ENCODE data around the gene CCNY.

The CCNY gene

GRCh38 chr10:35426657-35427056 lies 90.3 kb downstream of the CCNY start:
- DNase-seq (ENCODE audit: low spot score) = no peak

GRCh38 chr10:35427543-35427942 lies 91.2 kb downstream of the CCNY start:
- DNase-seq (ENCODE audit: low spot score) = no peak

GRCh38 chr10:35428521-35428920 lies 92.2 kb downstream of the CCNY start:
- DNase-seq (ENCODE audit: low spot score) = no peak

GRCh38 chr10:35432781-35433338 lies 96.6 kb downstream of the CCNY start:
- DNase-seq (ENCODE audit: low spot score) = no peak

- DNase-seq (ENCODE audit: low spot score) = no peak
These were observed 97.6 kb downstream of the CCNY start for GRCh38 chr10:35433851-35434426.

DNA sequence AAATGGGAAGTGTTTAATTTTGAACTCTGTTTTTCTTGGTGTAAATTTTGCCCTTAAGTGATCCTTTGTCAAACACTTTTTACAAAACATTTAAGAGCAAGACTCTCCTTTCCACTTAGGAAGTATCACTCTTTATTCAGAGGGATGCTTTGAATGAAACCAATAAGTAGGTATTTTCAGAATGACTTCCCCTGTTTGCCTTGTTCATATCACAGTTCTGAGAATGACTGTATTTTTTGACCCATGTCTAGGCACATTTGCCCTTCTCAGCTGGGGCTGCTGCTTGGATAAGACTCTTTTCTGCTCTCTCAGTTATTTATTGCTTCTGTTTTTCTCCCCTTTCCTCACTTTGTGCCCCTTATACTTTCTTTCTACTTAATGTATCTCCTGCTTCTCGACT lies 98.2 kb downstream of the CCNY start:
- DNase-seq (ENCODE audit: low spot score) = no peak

GRCh38 chr10:35435824-35436223 lies 99.5 kb downstream of the CCNY start:
- no peak for DNase-seq (ENCODE audit: low spot score)

DNA sequence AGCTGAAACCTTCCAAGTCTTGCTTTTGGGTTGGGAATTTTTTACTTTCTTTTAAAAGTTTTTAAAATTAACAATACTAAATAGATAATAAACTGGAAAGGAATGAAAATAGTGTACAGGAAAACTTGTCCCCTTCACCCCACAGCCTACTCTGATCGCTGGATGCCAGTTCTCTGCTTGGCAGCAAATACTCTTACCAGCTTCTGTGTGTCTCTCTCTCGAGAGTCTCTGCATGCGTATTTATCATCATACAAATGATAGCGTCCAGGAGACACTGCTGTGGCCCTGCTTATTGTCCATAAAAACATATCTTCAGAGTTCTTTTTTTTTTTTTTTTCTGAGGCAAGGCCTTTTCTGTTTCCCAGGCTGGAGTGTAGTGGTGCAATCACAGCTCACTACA lies 101.5 kb downstream of the CCNY start:
- DNase-seq (ENCODE audit: low spot score) = no peak

DNA sequence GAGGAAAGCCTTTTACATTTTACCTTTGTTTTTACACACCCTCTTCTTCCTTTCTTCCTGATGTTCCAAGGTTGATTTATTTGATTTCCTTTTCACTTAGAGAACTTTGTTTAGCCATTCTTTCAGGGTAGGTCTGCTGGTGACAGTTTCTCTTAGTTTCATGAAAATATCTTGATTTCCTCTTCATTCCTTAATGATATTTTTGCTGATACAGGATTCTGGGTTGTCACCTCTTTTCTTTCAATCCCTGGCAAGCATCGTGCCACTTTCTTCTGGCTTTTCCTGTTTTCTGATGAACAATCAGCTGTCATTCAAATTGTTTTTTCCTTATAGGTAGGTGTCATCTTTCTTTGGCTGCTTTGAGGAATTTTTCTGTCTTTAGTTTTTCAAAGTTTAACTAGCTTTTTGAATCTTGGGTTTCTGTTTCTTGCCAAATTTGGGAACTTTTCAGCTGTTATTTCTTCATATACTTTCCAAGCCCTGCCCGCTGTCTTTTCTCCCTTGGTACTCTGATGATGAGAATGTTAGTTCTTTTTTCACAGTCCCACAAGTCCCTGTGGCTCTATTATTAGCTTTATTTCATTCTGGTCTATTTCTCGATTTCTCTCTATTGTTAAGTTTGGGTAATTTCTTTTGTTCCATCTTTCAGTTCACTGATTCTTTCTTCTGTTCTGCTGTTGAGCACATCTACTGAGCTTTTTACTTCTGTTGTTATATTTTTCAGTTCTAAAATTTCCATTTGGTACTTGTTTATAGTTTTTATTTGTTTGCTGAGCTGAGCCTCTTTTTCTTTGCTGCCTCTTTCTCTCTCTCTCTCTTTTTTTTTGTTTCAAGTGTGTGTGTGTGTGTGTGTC lies 102.6 kb downstream of the CCNY start:
- DNase-seq (ENCODE audit: low spot score) = no peak

GRCh38 chr10:35440016-35440415 lies 103.7 kb downstream of the CCNY start:
- DNase-seq (ENCODE audit: low spot score) = no peak

- no peak for DNase-seq (ENCODE audit: low spot score)
These were observed 105.7 kb downstream of the CCNY start for GRCh38 chr10:35442028-35442427.

- DNase-seq (ENCODE audit: low spot score) = no peak
These were observed 106.3 kb downstream of the CCNY start for GRCh38 chr10:35442592-35442991.

GRCh38 chr10:35443858-35444257 lies 107.5 kb downstream of the CCNY start:
- DNase-seq (ENCODE audit: low spot score) = no peak

GRCh38 chr10:35445150-35445884 lies 109.0 kb downstream of the CCNY start:
- DNase-seq (ENCODE audit: low spot score) = no peak

GRCh38 chr10:35446439-35446838 lies 110.1 kb downstream of the CCNY start:
- no peak for DNase-seq (ENCODE audit: low spot score)

DNA sequence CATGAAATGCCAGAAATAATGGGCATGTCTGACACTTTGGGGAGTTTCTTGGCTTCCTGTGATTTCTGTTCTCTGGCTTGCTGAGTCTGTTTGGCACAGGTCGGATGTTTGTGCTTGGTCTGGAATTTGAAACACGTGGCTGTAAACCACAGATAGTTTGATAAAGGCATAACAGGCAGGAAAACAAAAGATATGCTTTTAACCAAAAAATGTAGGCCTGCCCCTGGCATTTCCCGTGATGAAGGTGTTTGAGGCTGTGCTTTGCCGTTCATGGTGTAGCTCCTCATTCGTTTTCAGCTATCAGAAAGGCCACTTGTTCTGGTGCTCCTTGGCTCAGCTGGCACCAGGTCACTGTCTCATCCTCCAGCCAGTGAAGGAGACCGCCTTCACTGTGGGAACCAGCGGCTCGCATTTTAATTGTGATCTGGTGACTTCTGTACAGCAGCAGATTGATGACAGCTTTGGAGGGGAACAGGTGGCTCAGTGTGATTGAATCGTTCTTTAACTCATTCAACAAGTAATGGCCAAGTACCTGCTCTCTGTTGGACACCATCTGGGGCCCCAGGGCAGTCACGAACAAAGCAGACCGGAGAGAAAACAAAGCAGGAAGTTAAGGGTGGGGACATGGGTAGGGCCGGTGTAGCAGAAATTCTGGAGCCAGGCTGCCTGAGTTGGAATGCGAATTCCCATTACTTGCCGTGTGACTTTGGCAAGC lies 111.5 kb downstream of the CCNY start:
- DNase-seq (ENCODE audit: low spot score) = no peak

DNA sequence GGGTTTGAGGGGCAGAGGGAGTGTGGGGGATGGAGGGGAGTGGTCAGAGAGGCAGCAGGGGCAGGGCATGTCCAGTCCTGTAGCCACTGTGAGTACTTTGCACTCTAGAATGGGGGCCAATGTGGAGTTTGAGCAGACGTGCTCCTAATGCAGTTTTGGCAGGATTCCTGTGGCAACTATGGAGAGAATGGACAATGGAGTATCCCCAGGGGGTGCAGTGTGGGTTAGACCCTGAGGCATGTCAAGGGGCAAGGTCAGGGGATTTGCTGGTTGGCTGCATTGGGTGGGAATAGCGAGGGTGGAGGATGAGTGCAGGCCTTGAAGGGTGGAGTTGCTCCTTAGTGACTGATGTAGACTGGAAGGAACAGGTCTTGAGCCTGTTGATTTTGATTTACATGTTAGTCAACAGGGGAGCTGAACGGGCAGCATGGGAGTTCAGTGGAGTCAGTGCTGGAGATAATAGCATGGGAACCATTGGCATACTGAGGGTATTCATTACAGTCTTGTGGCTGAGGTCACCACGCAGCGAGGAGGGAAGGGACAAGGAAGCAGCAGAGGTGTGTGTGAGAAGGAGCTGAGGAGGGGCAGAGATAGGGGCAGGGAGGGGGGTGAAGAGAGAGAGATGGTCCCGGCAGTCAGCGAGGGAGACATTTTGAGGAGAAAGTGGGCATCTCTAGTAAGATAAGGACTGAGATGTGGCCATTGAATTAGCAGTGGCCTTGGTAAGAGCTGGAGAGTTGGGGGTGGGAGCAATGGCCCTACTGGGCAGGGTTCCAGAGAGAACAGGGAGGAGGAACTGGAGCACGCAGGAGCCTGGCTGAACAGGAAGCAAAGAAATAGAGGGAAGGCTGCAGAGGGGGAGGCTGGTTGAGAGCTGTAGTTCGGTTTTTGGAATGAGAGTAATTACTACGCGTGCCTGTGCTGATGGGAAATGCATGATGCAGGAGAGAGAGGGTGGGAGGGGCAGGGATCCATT lies 112.7 kb downstream of the CCNY start:
- no peak for DNase-seq (ENCODE audit: low spot score)

GRCh38 chr10:35449944-35450343 lies 113.6 kb downstream of the CCNY start:
- no peak for DNase-seq (ENCODE audit: low spot score)

DNA sequence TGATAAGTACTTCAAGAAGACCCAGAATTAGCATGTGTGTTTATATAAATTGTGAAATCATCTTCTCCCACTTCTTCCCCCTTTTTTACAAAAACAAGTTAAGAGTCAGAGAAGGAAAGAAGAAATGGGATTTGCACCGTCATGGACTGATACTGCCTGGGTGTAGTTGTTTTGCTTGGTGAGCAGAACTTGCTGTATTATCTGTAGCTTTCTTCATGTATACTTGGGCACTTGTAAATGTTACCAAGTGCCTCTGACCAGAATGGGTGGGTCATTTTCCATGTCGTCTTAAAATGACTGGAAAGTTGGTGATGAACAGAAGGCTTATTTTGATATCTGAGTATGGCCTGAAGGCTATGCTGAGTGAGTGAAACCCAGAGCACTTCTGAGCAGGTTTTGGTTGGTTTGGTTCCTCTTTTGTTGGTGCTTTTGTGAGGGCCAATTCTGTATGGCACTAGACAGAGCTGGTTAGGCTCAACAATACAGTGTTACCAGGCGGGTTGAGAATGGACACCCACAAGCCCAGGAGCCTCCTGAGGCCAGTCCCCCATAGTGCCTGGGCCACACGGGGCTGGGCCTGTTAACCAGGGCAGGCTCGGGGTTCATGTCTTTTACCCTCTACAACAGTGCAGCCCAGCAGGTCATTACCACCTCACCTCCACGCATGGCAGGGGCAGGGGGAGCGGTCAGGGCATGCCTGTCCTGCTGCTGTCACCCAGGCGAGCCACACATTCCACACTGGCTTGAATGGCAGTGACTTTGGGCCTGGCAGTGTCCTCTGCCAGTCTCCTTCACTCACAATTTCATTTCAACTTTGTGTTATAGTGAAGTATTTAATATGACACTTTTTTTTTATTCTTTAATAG lies 115.1 kb downstream of the CCNY start:
- DNase-seq (ENCODE audit: low spot score) = peak; percentile 70

DNA sequence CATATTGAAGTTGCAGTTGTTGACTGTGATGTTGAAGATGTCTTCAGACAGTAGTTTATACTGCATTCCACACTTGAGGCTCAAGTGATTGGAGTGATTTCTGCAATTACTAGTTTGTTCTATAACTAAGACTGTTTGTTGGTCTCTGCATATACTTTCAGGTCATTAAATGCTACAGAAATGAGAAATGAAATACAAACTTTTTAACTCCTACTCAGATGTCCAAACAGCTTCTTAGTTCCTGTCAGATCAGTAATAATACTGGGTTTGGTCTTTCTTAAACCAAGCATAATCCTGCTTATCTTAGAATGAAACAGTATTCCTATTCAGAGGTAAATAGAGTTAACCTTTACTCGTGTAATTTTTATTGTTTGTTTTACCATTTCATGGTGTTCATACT lies 115.9 kb downstream of the CCNY start:
- peak; percentile 13 for DNase-seq (ENCODE audit: low spot score)
